PC-9 (cell line): ENCODE measurements around the gene NOG.

Experiments used
- EZH2 ChIP-seq: fragments of 200-600 bp; sonication (generic); IDR thresholded peaks from 2 replicates; pipeline ENCODE4 v1.8.0; 2017; ENCODE audit warnings: antibody characterized with exemption, low read depth
- TF ChIP-seq, protein P1 (sequence below): fragments of 200-600 bp; sonication (generic); conservative IDR thresholded peaks from 2 replicates; pipeline ENCODE4 v1.6.1; 2017; ENCODE audit warnings: mixed run types, antibody characterized with exemption, mild to moderate bottlenecking, moderate library complexity

DNA sequence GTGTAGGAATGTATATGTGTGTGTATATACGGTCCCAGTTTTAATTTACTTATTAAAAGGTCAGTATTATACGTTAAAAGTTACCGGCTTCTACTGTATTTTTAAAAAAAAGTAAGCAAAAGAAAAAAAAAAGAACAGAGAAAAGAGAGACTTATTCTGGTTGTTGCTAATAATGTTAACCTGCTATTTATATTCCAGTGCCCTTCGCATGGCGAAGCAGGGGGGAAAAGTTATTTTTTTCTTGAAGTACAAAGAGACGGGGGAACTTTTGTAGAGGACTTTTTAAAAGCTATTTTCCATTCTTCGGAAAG is 1.6 kb downstream of the NOG start:
- TF ChIP-seq, protein P1, sequence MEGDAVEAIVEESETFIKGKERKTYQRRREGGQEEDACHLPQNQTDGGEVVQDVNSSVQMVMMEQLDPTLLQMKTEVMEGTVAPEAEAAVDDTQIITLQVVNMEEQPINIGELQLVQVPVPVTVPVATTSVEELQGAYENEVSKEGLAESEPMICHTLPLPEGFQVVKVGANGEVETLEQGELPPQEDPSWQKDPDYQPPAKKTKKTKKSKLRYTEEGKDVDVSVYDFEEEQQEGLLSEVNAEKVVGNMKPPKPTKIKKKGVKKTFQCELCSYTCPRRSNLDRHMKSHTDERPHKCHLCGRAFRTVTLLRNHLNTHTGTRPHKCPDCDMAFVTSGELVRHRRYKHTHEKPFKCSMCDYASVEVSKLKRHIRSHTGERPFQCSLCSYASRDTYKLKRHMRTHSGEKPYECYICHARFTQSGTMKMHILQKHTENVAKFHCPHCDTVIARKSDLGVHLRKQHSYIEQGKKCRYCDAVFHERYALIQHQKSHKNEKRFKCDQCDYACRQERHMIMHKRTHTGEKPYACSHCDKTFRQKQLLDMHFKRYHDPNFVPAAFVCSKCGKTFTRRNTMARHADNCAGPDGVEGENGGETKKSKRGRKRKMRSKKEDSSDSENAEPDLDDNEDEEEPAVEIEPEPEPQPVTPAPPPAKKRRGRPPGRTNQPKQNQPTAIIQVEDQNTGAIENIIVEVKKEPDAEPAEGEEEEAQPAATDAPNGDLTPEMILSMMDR, result no peak
- TF ChIP-seq EZH2, result no peak
